SH-SY5Y (cell line): ENCODE measurements around the gene SECISBP2.

ENCODE experiments used
- GATA2 ChIP-seq: IDR thresholded peaks from 2 replicates; pipeline ENCODE4 v1.6.1; 2011; ENCODE audit warnings: mild to moderate bottlenecking, low read depth, low read length
- GATA3 ChIP-seq: IDR thresholded peaks from 2 replicates; pipeline ENCODE4 v1.6.1; 2011; ENCODE audit warnings: low read depth, mild to moderate bottlenecking, low read length, moderate library complexity

DNA sequence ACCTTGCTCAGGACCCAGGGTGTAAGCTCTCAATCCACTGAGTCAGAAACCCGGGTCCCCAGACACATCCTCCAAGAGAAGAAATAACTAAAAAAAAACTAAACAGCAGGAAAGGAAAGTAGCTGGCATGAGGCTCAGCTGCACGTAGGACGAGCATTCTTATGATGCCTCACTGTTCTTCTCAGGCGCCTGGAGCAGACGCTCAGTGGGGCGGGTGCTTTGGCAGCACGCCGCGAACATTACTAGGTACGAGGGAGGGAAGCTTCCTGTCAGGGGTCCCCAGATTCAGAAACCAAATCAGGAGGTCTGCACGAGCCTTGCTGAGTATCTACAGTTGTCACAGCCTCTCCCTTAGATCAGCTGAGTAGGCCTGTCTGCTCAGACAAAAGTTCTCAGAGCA, 85.8 kb downstream of the SECISBP2 start:
- no peak for TF ChIP-seq GATA2
- TF ChIP-seq GATA3, result no peak
